Left ventricle myocardium inferior (tissue), 1 donor: ENCODE data around the gene ZMYND11. TPM values are rescaled to one million over a fixed set of nuclear protein-coding genes. Genes with fewer than 3 reads are reported as not detected.

Experiments
- DNase-seq: peaks from one replicate; pipeline ENCODE4 v3.0.0-alpha.2; 2020
- H3K27ac ChIP-seq: fragments of 200-600 bp; replicated peaks from 2 replicates; pipeline ENCODE4 v1.8.0; 2021
- H3K27me3 ChIP-seq: fragments of 200-600 bp; 2 replicates; pipeline ENCODE4 v1.8.0; 2021; ENCODE audit warnings: low read depth
- H3K36me3 ChIP-seq: fragments of 200-600 bp; 2 replicates; pipeline ENCODE4 v1.8.0; 2021
- H3K4me1 ChIP-seq: fragments of 200-600 bp; 2 replicates; pipeline ENCODE4 v1.8.0; 2021
- H3K4me3 ChIP-seq: fragments of 200-600 bp; 2 replicates; pipeline ENCODE4 v1.8.0; 2021; ENCODE audit warnings: mild to moderate bottlenecking, moderate library complexity
- H3K9me3 ChIP-seq: fragments of 200-600 bp; replicated peaks from 2 replicates; pipeline ENCODE4 v1.8.0; 2021
- intact Hi-C: fragments of 100-400 bp; cut with micrococcal nuclease; formaldehyde crosslinking; loops from one replicate; pipeline ENCODE4 v1.11.0; 2022
- total RNA-seq: library from RNA; stranded (reverse); fragmentation: NEBNext Ultra II Directional; extraction: Animal tissue kit (Norgen Biotek cat#: 25700); gene quantifications from one replicate; pipeline ENCODE4 v1.2.1, GENCODE V29; 2021
- TF ChIP-seq, protein P1 (sequence below): fragments of 200-600 bp; IDR thresholded peaks from 2 replicates; pipeline ENCODE4 v1.8.0; 2021; ENCODE audit warnings: antibody characterized with exemption, mild to moderate bottlenecking, borderline replicate concordance
- donor health status: DM: no; HTN: yes; CAD: no; lungs with severe emphysema.

The ZMYND11 gene
- total RNA-seq, 1 donor from 2014 or later, result 79.6 TPM

GRCh38 chr10:234708-235406 is 99.6 kb downstream of the ZMYND11 start:
- intact Hi-C loops, result no loop called here
- no peak overlapping the region for H3K4me3 ChIP-seq
- H3K4me1 ChIP-seq, result peaks cover 6% of the 10 kb centered on the region
- H3K27ac ChIP-seq, result no peak overlapping the region
- peaks cover 30% of the 10 kb centered on the region for H3K36me3 ChIP-seq
- no peak for DNase-seq
- H3K9me3 ChIP-seq, result no peaks in the 10 kb centered on the region
- TF ChIP-seq, protein P1, sequence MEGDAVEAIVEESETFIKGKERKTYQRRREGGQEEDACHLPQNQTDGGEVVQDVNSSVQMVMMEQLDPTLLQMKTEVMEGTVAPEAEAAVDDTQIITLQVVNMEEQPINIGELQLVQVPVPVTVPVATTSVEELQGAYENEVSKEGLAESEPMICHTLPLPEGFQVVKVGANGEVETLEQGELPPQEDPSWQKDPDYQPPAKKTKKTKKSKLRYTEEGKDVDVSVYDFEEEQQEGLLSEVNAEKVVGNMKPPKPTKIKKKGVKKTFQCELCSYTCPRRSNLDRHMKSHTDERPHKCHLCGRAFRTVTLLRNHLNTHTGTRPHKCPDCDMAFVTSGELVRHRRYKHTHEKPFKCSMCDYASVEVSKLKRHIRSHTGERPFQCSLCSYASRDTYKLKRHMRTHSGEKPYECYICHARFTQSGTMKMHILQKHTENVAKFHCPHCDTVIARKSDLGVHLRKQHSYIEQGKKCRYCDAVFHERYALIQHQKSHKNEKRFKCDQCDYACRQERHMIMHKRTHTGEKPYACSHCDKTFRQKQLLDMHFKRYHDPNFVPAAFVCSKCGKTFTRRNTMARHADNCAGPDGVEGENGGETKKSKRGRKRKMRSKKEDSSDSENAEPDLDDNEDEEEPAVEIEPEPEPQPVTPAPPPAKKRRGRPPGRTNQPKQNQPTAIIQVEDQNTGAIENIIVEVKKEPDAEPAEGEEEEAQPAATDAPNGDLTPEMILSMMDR, result no peak
- H3K27me3 ChIP-seq, result no peaks in the 10 kb centered on the region

DNA sequence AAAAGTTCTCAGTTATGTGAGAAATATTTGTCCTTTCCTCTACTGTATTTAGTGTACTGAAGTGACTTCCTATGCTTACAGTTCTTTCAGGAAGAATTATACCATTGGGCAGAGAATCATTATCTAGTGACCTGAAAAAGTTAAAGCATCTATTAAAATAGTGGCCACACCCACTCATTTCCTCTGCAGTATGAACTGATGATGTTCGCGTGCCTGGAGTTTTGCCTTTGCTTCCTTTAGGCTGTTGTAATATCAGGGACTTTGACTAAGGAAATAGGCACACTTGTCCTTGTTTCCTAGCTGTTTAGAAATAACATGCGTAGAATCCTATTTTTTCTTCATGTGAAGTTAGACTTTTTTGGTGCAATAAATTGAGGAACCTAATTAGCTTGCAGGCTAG is 100.7 kb downstream of the ZMYND11 start:
- H3K4me3 ChIP-seq, result no peak overlapping the region
- no peaks in the 10 kb centered on the region for H3K9me3 ChIP-seq
- H3K36me3 ChIP-seq, result peaks cover 39% of the 10 kb centered on the region
- H3K4me1 ChIP-seq, result peaks cover 6% of the 10 kb centered on the region
- no peak overlapping the region for H3K27ac ChIP-seq
- intact Hi-C loops, result no loop called here
- no peaks in the 10 kb centered on the region for H3K27me3 ChIP-seq
- TF ChIP-seq, protein P1, result no peak
- no peak for DNase-seq

- TF ChIP-seq, protein P1, result no peak
- Histone ChIP-seq H3K27me3 (no peaks in the 10 kb centered on the region), H3K9me3 (no peaks in the 10 kb centered on the region), H3K27ac (no peak overlapping the region), H3K4me3 (no peak overlapping the region), H3K4me1 (peaks cover 12% of the 10 kb centered on the region), H3K36me3 (peaks cover 64% of the 10 kb centered on the region)
- intact Hi-C loops, result no loop called here
- no peak for DNase-seq
Observed at GRCh38 chr10:239109-239508, 103.9 kb downstream of the ZMYND11 start.

DNA sequence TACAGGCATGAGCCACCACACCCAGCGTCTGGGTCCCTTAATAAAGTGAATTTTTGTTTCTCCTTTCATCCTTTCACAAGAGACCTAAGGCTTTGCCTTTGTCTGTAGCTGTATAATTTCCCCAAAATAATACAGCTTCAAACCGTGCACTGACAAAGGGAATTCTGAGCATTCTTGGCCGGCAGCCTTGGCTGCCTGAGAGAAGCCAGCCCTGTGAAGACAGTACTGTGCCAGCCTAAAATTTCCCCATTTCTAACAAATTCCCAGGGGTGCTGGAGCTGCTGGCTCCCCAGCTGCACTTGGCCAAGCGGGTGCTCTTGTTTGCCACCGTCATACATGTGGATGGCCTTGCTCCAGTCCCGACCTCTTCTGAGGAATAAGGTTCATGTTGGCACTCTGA is 106.2 kb downstream of the ZMYND11 start:
- no peak for DNase-seq
- intact Hi-C loops, result no loop called here
- Histone ChIP-seq H3K36me3 (peaks cover 76% of the 10 kb centered on the region), H3K27ac (no peak overlapping the region), H3K9me3 (no peaks in the 10 kb centered on the region), H3K4me1 (peaks cover 6% of the 10 kb centered on the region), H3K27me3 (no peaks in the 10 kb centered on the region), H3K4me3 (no peak overlapping the region)
- TF ChIP-seq, protein P1, result no peak

- intact Hi-C loops, result no loop called here
- Histone ChIP-seq H3K27ac (no peak overlapping the region), H3K9me3 (no peaks in the 10 kb centered on the region), H3K27me3 (no peaks in the 10 kb centered on the region), H3K4me3 (no peak overlapping the region), H3K36me3 (peaks cover 78% of the 10 kb centered on the region), H3K4me1 (peaks cover 6% of the 10 kb centered on the region)
- DNase-seq, result no peak
- TF ChIP-seq, protein P1, result no peak
Observed at GRCh38 chr10:241966-242643, 106.8 kb downstream of the ZMYND11 start.
